SU-DHL-6 (cell line): Measurements from ENCODE around the gene FAM20A.

Experiments
- CTCF ChIP-seq: fragments of 200-600 bp; sonication (generic); IDR thresholded peaks from one replicate; pipeline ENCODE4 v1.5.1; 2017; ENCODE audit warnings: antibody characterized with exemption, mild to moderate bottlenecking, low read length, moderate library complexity; ENCODE audit not compliant: insufficient read depth, poor library complexity, severe bottlenecking
- EZH2phosphoT487 ChIP-seq: fragments of 200-600 bp; sonication (generic), shearing (Covaris generic); conservative IDR thresholded peaks from 2 replicates; pipeline ENCODE4 v1.6.1; 2018; ENCODE audit warnings: mild to moderate bottlenecking, antibody characterized with exemption, low read length, moderate library complexity, mixed read lengths

DNA sequence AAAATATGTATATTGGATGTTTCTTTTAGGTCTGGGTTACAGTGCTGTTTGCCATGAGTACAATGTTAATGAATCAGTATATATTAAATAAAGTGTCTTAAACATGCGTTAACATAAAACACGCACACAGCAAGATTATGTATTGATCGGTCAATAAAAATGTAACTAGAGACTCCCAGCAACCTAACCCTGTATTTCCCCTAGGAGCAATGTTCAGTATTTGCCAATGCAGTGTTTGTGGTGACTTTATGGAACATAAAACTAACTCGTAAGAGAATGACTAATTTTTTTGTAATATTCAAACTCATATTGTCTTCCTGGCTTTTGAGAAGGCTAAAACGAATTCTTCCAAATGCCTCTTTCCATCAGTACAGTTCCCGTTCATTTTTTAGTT is 66.5 kb downstream of the FAM20A start:
- TF ChIP-seq CTCF (no peak), EZH2phosphoT487 (no peak)
